Ascending aorta (tissue), 2 donors: Measurements from ENCODE around the gene PTPA. TPM values are rescaled to one million over a fixed set of nuclear protein-coding genes. Genes with fewer than 3 reads are reported as not detected.

Source experiments
- DNase-seq, 2 donors: peaks; one replicate each; pipeline ENCODE4 v3.0.0-alpha.2; 2019; ENCODE audit warnings: low spot score in 2 of 2
- H3K27ac ChIP-seq, 2 donors: fragments of 200-600 bp; sonication (generic); one replicate each; pipeline ENCODE4 v1.5.1; 2016 to 2017; ENCODE audit warnings: mild to moderate bottlenecking in 1 of 2
- H3K27me3 ChIP-seq: fragments of 200-600 bp; sonication (generic); one replicate; pipeline ENCODE4 v1.5.1; 2017
- H3K36me3 ChIP-seq, 2 donors: fragments of 200-600 bp; sonication (generic); one replicate each; pipeline ENCODE4 v1.5.1; 2016
- H3K4me1 ChIP-seq, 2 donors: fragments of 200-600 bp; sonication (generic); one replicate each; pipeline ENCODE4 v1.5.1; 2016 to 2017; ENCODE audit warnings: mild to moderate bottlenecking in 1 of 2
- H3K4me3 ChIP-seq, 2 donors: fragments of 200-600 bp; sonication (generic); one replicate each; pipeline ENCODE4 v1.5.1; 2016 to 2017; ENCODE audit warnings: mild to moderate bottlenecking in 1 of 2
- H3K9me3 ChIP-seq, 2 donors: fragments of 200-600 bp; sonication (generic); one replicate each; pipeline ENCODE4 v1.5.1; 2016
- intact Hi-C: fragments of 100-400 bp; cut with DNase I; formaldehyde crosslinking; loops from one replicate; pipeline ENCODE4 v1.15.1; 2023
- total RNA-seq: library from RNA; depleted of rRNA; stranded (reverse); fragments of >200 nt; gene quantifications from one replicate; pipeline ENCODE4 v1.1.0, GENCODE V29; 2016
- TF ChIP-seq, protein P1 (sequence below), 3 experiments: fragments of 200-600 bp in 2 of 3; fragments of 450-650 bp in 1 of 3; sonication (generic) in 2 of 3; IDR thresholded peaks; one replicate each; pipeline ENCODE4 v1.5.1; 2016 to 2019; ENCODE audit warnings: antibody characterized with exemption in 3 of 3, mild to moderate bottlenecking in 1 of 3, moderate library complexity in 1 of 3

The PTPA gene
- total RNA-seq, 1 donor from 2014 or later = 61.6 TPM

DNA sequence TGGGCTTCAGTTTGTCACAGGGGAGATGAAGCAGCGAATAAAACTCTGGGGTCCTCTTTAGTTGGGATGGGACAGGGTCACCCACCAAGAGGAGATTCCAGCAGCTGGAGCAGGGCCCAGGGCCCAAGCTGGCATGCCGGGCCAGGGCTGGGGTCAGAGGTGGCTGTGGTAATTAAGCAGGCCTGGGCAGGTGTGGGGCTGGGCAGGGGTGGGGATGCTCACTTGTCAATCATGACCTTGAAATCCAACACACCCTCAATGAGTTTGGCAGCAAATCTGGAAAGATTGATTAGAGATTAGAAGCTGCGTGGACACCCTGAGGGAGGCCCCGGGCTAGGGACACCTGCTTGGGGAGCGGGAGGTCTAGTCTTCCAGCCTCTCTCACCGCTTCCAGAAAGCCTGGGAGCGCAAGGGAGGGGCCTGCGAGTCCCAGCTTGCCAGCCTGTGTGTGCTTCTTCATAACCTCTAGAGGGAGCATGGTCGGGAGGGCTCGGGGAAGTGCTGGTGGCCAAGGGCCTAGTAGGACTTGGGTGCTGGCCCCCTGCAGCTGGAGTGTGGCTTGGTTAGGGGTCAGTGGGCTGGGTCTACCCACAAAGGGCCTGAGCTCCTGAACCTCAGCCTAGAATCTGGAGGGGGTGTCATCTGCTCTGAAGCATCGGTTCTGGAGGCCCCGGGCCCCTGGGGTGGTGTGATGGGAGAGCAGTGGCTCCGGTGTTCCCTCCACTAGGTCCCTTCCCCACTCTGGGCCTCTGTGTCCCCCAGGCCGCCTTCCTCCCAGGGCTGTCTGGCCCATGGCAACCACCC is 8.2 kb upstream of the PTPA start:
- H3K9me3 ChIP-seq = no peaks in the 10 kb centered on the region
- no peaks in the 10 kb centered on the region for H3K27me3 ChIP-seq
- DNase-seq = no peak
- peaks cover 20 to 50% of the 10 kb centered on the region in 2 donors for H3K36me3 ChIP-seq
- H3K4me1 ChIP-seq = no peaks in the 10 kb centered on the region
- TF ChIP-seq, protein P1, sequence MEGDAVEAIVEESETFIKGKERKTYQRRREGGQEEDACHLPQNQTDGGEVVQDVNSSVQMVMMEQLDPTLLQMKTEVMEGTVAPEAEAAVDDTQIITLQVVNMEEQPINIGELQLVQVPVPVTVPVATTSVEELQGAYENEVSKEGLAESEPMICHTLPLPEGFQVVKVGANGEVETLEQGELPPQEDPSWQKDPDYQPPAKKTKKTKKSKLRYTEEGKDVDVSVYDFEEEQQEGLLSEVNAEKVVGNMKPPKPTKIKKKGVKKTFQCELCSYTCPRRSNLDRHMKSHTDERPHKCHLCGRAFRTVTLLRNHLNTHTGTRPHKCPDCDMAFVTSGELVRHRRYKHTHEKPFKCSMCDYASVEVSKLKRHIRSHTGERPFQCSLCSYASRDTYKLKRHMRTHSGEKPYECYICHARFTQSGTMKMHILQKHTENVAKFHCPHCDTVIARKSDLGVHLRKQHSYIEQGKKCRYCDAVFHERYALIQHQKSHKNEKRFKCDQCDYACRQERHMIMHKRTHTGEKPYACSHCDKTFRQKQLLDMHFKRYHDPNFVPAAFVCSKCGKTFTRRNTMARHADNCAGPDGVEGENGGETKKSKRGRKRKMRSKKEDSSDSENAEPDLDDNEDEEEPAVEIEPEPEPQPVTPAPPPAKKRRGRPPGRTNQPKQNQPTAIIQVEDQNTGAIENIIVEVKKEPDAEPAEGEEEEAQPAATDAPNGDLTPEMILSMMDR (IDR thresholded peaks at IDR 0.05) = peak in 2 of 3 experiments; percentile 33 to 43
- H3K4me3 ChIP-seq = no peak overlapping the region
- H3K27ac ChIP-seq = no peak overlapping the region
- intact Hi-C loops = no loop called here

- H3K9me3 ChIP-seq = no peaks in the 10 kb centered on the region
- H3K27me3 ChIP-seq = no peaks in the 10 kb centered on the region
- H3K36me3 ChIP-seq = peaks cover 15 to 44% of the 10 kb centered on the region in 2 donors
- no peak overlapping the region for H3K4me3 ChIP-seq
- intact Hi-C loops = no loop called here
- TF ChIP-seq, protein P1 (IDR thresholded peaks at IDR 0.05) = no peak
- DNase-seq = no peak
- H3K4me1 ChIP-seq = peaks cover 0 to under 1% of the 10 kb centered on the region in 2 donors
- H3K27ac ChIP-seq = no peak overlapping the region
Measured at GRCh38 chr9:129103595-129103965, 7.6 kb upstream of the PTPA start.

DNA sequence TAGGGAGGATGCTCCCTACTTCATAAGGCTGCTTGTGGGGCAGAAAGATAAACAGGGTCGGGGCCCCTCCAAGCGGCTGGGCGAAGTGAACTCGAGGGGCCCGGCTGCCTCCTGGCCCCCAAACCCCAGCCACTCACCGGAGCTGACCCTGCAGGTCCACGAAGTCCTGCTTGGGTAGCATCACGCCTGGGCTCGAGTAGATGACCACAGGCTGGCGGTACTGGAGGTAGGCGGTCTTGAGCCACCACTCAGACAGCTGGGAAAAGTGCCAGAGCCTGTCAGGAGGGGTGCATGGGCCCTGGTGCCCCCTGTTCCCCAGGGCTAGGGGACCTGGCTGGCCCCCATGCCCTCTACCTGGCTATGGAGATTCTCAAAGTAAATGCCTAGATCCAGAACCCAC is 7.2 kb upstream of the PTPA start:
- Histone ChIP-seq H3K27me3 (no peaks in the 10 kb centered on the region), H3K27ac (no peak overlapping the region), H3K9me3 (no peaks in the 10 kb centered on the region), H3K4me1 (peaks cover 0 to 6% of the 10 kb centered on the region in 2 donors), H3K36me3 (peaks cover 15 to 44% of the 10 kb centered on the region in 2 donors), H3K4me3 (no peak overlapping the region)
- TF ChIP-seq, protein P1 (IDR thresholded peaks at IDR 0.05) = no peak
- intact Hi-C loops = no loop called here
- no peak for DNase-seq

DNA sequence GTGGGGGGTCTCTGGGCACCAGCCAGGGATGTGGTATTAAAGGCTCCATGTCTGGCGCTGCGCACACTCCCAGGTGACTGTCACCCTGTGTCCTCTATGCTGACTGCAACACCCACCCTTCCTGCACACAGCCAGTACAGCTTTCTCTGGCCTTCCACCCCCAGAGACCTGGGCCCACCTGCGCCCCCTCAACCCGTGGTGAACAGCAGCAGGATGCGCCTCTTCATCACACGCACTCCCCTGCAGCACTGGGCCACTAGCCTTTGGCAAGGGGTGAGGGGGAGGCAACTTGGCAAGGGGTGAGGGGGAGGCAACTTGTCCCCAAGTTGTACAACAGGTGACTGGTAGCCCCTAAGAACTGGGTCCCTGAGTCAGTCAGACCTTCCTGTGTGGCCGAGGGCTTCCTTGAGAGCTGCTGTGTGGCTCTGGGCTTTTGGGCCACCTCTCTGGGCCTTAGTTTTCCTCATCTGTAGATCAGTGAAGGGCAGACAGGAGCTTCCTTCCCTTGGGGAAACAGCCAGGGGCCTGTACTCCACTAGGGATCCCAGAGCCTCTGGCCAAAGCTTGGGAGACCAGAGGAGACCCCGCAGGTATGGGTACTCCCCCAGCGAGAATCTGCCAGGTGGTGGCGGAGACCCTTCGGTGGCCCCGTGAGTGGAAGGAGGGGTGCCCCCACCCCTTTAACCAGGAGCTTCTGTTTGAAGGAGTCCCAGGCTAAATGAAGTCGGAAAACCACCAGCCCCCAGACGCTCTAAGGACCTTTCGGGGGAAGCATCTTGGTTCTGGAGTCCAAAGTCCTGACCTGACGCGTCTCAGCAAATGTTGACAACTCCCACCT is 5.1 kb upstream of the PTPA start:
- Histone ChIP-seq H3K9me3 (no peaks in the 10 kb centered on the region), H3K36me3 (peaks cover 12 to 37% of the 10 kb centered on the region in 2 donors), H3K4me3 (no peak overlapping the region), H3K27me3 (no peaks in the 10 kb centered on the region), H3K27ac (no peak overlapping the region), H3K4me1 (peaks cover 0 to 14% of the 10 kb centered on the region in 2 donors)
- no peak for DNase-seq
- TF ChIP-seq, protein P1 (IDR thresholded peaks at IDR 0.05) = no peak
- intact Hi-C loops = no loop called here

DNA sequence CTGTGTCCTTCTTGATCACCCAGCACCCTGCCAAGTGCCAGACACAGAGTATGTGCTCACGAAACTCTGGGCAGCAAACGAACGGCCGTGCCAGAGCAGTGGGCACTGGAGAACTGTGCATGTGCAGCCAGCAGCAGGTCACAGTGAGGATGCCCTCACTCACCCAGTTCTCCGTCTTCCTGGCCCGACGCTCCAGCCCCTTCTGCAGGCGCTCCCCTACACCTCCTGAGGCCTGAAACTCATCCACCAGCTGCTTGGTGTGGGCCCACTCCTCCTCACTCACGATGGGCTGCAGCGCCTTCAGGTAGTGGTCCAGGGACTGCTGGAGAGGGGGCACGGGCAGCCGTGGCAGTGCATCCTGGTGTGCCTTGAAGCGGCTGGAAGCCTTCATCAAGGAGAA is 3.6 kb upstream of the PTPA start:
- H3K4me1 ChIP-seq = peaks cover 7 to 20% of the 10 kb centered on the region in 2 donors
- no peak for DNase-seq
- no peaks in the 10 kb centered on the region for H3K9me3 ChIP-seq
- TF ChIP-seq, protein P1 (IDR thresholded peaks at IDR 0.05) = no peak
- intact Hi-C loops = no loop called here
- no peak overlapping the region for H3K4me3 ChIP-seq
- peaks cover 4 to 25% of the 10 kb centered on the region in 2 donors for H3K36me3 ChIP-seq
- no peaks in the 10 kb centered on the region for H3K27me3 ChIP-seq
- H3K27ac ChIP-seq = no peak overlapping the region
